HG02571 (cell line): ENCODE measurements around the gene PTPRK.
"Not testable (repeated sequence)": the region's sequence is repeated elsewhere in the genome, so short reads cannot be mapped to it uniquely, and the experiment has no call there.

ENCODE experiments used
- ATAC-seq: cut with Tn5 transposase; IDR thresholded peaks from one replicate; pipeline ENCODE4 v1.9.1; 2021; ENCODE audit warnings: mild to moderate bottlenecking, moderate library complexity; ENCODE audit not compliant: unreplicated experiment

Gene PTPRK

DNA sequence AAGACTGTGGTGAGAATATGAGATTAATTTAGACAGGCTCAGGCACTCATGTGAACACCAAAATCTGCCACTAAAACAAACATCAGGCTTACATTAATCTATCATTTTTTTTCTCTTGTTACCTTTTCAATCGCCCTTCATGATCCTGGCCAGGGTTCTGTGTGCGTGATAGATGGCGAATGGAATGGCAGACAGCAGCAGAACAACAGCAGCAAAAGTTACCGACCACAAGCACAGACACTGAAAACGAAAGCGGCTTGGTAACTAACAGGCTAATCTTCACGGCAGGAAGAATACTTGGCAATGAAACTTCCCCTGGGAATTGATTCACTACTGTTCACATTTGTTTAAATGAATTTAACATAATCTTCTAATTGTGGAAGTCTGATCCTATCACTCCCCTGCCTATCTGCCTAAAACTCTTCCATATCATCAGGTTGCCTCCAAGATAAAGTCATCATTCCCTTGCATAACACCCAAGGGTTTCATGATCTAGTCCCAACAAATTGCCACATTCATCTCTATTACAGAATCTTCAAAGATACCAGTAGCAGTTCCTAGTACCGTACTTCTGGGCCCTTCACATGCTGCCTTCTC lies 28.7 kb downstream of the PTPRK start:
- no peak for ATAC-seq

DNA sequence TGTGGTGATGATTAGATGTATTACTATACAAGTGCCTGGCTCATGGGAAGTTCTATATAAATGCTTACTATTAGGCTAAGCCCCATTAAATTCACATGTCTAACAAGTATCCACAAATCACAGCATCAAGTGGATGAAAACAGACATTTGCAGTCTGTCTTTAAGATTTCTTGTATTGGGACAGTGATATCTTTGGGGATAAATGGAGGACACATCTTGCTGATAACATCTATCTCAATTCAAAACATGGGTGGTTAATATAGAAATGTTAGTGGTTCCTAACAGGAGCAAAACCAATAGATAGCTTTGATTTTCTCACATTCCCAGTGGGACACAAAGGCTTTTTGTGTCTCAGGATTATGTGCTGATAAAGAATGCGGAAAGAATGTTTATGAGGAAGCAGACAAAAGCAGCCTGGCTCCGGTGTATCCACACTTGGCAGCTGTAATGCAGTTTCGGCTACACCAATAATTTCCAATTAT lies 29.3 kb downstream of the PTPRK start:
- no peak for ATAC-seq

DNA sequence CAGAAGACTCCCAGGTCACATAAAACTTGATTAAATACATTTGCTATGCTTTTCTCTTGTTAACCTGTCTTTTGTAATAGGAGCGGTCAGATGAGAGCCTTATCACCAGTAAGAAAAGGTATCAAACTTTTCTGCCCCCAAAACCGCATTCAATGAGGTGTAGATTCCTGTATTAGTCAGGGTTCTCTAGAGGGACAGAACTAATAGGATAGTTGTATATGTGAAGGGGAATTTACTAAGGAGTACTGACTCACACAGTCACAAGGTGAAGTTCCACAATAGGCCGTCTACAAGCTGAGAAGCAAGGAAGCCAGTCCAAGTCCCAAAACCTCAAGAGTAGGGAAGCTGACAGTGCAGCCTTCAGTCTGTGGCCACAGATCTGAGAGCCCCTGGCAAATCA lies 32.7 kb downstream of the PTPRK start:
- ATAC-seq: no peak

DNA sequence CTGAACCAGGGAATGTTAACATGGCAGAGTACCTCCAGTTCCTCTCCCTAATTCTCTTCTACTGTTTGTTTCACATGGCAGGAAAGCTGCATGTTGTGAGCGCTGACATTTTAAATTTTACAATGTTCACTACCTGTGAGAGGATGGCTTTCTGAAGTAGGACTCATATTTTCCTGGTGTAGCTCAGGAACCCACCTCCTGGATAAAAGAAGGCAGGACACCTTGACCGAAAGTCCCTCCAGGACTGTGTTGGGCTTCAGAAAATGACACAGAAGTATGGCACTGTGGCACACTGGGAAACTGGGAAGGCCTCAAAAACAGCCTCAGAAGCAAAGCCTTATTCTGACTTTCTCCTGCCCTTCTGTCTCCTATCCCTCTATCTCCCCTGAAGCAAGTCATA lies 33.3 kb downstream of the PTPRK start:
- ATAC-seq: no peak

DNA sequence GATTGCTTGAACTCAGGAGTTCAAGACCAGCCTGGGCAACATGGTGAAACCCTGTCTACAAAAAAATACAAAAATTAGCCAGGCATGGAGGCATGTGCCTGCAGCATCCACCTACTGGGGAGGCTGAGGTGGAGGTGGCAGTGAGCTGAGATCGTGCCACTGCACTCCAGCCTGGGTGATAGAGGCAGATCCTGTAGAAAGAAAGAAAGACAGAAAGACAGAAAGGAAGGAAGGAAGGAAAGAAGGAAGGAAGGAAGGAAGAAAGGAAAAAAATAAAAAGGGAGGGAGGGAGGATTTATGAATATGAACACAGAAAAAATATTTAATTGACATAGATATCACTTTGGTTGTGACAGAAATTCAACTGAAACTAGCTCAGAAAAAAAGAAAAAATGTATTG lies 33.8 kb downstream of the PTPRK start:
- not testable (repeated sequence) for ATAC-seq

DNA sequence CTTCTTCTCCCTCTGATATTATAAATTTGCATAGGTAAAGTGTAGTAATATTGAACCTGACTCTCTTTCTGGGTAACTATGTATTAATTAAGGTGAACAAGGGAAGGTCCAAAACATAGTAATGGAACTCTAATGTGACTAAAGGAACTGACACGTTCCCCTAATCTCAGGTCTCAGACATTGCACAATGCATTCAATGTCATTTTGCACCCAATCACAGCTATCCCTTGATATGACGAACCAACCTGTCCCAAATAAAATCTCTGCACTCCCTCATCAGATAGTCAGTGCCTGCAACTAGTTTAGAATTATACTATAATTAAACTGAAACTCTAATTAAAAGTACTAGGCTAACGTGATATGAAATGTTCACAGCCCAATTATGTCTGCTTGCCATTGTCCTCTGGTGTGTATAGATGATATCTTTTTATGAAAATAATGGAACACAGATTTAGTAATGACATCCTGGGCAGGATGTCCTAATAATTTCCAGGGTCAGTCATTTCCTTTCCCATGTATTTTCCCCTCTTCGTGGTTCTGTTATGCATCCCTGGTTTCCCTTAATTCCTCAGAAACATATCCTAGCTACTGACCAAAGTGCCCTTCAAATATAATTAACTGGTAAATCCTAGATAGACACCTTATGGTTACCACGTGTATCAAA lies 36.8 kb downstream of the PTPRK start:
- ATAC-seq: no peak

DNA sequence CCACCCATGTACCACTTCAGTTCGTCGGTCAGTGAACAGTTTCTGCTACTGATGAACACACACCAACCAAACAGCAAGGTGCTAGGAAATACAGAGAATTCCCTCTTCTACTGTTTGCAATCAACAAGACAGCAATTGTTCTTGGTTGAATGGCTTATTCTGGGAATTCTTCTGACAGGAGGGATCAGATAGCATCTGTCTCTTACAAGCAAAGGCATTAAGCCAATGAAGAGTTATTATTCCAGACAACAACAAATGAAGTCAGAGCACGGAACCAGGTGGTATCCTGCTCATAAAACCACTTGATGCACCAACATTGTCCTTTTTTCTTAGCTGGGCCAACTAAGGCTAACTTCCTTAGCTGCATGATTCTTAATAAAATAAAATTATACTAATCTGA lies 37.8 kb downstream of the PTPRK start:
- no peak for ATAC-seq

DNA sequence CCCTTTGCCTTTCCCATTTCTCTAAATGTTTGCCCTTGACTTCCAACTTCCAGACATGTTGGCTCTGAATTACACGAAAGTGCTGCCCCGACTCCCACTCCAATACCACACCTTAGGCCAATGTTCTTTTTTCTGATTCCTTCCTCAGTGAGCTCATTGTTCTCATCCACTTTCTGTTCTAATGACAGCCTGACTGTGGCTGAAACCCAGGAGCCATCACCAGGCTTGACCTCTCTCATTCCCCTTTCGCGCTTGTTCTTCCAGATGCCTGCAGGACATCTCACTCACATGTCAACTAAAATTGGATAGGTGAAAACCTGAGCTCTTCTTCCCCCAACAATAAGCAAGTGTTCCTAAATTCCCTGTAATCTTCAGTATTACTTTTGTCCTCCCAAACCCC lies 40.4 kb downstream of the PTPRK start:
- ATAC-seq: no peak

DNA sequence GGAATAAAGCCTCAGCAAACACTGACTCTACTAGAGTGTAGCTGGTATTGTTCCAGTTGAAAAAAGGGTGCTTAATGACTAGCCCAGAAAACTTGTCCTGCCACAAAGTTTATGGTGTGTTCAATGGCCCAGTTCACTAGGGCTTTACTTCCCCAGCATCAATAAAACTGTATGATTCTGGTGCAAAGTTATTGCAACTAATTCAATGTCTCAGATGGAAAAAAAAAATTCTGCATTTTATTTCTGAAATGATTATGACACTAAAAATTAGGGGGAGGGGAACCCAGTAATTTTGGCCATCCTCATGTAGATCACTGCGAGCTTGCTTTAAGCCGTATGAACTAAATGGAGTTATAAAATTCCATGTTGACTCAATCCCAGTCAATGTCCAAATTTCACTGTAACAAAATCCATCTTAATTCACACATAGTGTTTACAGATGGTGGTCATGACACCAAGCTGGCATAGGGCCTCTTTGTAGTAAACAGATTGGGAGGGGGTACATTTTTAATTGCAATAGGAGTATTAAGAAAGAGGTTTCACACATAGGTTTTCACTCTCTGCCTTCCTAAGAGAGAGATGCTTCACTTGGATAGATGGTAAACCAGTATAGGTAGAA lies 41.2 kb downstream of the PTPRK start:
- no peak for ATAC-seq

DNA sequence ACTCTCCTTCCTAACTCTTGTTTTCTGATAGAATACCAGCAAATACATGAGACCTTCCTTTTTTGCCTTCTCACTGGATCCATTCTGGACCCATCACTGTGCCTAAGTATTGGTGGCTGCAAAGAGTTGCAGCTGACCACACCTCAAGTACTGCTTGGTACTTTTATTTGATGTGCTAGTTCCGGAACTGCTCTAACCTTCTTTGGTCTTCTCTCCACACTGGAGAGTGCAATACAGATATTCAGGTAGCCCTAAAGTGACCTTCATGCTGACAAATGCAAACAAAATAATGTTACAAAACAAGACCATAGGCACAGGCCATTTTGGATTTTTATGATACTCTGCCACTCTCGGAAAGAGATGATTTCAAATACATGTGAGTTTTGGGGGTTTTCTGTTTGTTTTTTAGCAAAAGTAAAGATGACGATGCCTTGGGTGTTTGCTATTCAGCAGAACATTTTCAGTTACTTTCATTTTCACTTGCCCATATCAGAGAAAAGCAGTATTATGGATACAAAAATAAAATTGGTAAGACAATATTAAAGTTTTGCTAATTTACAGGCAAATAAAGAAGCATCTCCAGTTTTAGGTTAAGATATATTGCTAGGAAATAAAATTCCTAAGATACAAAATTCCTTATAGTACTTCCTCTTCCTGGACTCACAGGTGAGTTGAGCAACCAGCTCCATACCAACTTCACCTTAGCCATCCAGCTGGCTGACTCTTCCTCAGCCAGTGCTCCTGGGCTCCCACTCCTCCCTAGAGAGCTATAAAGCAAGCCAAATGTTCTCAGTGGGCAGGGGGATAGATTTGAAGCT lies 42.0 kb downstream of the PTPRK start:
- ATAC-seq: no peak

DNA sequence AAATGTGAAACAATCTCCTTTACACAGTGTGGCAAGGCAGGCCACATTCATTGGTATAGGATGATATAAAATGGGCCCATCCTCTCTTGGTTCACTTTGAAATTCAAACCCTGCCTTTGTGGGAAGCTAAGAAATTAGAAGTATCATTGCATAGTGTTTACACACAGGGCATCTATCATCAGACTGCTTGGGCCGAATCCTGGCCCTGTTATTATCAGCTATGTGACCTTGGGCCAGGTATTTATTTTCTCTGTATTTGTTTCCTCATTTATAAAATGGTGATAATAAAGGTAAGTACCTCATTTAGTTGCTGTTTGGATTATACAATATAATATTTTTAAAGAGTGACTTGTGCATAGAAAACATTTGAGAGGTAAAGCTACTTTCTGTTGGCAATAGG lies 45.5 kb downstream of the PTPRK start:
- no peak for ATAC-seq

DNA sequence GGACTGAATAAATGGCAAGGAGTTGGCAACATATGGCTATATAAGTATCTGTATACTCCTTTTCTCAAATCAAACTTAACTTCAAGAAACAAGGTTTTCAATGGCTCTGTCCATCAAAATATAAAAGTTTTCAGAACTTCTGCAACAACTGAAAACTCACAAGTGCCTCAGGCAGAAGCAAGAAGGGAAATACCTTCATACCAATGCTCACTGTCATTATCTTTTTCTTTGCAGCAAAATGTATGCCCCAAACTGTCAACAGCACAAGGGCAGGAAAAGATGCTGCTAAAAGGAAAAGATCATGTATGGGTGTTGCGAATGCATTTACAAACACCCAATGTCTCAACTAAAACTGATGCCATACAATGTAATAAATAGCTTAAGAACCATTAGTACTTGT lies 45.9 kb downstream of the PTPRK start:
- ATAC-seq: no peak

DNA sequence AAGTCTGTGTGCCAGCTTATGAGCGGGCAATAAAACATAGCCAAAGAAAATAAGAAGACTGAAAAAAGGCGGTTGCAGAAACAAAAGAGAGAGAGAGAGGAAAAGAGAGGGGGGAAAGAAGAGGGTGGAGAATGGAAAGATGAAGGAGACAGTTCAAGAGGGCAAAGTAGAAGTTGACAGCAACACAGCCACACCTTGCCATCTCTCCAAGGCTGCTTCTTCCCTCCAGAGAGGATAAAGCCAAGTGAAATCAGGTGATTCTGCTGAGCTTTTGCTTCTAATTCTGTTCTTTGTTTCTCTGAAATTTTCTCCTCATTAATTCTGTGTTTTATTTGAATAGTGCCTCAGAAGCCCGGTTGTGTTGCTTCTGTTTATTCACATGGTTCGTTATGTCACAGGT lies 48.5 kb downstream of the PTPRK start:
- ATAC-seq: no peak

DNA sequence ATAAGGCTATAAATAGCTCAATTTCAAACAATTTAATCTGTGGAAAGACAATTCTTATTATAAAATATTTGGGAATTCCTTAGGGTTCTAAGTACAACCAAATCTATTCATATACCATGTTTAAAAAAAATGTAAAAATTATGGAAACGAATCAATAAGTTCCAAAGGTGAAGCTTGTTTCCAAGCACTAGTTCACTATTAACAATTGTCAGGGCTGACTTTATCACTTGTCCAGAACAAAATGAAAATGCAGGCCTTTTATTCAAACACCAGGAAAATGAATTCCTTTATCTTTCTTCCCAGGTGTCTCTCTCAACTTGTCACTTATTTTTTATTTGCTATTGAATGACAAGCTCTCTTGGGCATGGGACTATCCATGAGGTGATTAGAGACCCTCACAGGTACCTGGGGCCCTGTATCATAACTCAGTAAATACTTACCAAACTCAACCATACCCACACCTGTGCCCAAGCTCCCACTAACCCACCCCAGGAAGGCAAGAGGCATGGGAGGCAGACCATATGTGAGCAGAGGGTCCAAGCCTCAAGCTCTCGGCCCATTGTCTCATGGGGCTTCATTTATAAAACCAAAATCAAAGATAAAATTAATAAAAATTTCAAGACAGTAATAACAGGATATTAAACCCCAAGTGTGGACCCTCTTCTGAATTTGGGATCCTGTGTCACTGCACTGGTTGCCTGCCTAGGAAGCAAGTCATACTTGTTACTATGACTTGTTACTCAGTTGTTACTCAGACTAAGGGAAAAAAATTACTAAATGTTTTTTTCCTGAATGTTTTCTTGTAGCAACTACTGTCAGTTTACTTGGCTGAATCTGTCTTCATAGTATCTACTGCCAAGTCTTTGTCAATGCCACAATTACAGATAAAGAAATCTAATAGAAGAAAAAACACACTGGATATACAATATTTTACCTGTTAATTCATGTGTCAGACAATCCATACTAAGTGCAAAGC lies 54.7 kb downstream of the PTPRK start:
- no peak for ATAC-seq

DNA sequence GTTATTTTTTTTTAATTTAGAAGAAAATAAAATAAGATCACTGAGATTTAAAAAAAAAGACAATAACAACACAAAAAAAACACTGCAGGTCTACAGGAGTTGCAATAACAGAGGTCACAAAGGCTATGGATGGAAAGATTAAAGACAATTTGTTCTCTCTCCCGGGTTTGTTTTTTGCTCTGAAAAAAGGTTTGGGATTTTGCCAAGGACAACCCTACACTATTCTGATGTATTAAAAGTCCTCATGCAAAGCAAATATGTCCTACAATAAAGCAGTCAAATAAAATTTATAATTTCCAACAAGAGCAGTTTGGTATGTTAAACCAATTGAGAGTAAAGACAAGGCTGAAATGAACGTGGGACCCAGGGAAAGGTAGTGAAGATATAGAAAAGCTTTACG lies 55.6 kb downstream of the PTPRK start:
- ATAC-seq: no peak

DNA sequence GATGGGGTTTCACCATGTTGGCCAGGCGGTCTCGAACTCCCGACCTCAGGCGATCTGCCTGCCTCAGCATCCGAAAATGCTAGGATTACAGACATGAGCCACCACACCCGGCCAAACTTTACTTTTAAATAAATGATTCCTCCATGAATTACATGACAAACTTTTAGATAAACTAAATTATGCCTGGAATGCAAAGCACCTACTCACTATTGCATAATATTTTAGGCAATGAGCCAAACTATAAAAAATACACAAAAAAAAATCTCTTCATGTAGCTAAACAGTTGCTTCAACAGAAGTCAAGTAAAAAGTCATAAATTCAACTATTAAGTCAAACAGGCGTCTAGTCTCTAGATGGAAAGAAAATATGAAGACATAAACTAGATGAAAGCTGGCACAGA lies 56.5 kb downstream of the PTPRK start:
- ATAC-seq: no peak

DNA sequence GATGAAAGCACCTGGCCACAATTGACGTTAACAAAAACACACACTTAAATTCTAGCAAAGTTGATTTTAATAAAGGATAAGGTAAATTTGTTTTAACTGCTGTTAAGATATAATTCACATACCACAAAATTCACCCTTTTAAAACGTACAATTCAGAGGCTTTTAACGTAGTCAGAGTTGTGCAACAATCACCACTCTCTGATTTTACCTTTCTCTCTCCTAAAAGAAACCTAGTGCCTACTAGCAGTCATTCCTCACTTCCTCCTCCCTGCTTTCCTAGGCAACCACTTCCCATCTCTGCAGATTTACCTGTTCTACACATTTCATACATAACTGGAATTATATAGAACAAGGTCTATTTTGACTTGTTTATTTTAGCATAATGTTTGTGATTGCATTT lies 58.9 kb downstream of the PTPRK start:
- ATAC-seq: no peak

DNA sequence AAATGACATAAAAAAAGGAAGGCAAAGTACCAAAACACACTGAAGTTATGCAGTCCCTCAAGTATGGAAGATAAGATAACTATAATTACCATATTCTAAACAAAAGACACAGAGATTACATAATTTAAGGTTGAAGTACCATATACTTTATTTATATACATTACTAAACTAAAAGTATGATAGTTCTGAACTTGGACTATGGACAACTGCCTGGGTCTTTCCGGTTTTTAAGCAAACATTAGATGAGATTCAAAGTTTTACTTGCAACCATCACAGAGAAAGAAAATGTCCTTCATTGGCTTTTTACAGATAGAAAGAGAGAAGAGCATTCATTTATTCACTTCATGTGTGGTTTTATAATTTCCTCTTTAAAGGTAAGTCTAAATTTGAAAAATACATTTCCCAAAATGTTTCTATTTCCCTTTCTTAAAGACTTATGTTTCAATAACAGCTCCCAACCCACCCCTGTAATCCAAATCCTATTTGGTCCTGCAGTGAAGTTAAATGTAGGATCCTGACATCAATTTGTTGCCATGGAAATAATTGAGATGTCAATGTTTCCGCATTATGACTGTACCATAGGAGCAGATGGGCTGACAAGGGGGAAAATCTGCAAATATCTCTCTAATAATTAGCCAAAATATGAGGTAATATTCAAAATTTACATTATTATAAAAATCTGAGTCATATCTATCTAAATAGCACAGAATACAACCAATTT lies 63.7 kb downstream of the PTPRK start:
- no peak for ATAC-seq

DNA sequence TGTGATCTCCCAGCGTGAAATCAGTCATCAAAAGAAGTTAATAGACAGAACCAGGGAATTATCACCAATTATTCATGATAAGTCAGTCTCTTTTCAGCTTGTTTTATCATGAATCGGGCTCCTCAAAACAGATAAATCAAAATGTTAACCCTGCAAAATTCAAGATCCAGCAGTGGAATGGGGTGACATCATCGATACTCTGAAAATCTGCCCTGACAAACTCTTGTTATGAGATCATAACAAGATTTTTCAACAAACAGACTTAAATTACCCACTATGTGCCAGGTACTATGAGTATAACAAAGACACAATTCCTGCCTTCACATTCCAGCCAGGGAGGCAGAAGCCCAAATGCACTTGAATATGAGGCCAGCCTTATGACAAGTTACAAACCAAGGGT lies 64.4 kb downstream of the PTPRK start:
- ATAC-seq: no peak

DNA sequence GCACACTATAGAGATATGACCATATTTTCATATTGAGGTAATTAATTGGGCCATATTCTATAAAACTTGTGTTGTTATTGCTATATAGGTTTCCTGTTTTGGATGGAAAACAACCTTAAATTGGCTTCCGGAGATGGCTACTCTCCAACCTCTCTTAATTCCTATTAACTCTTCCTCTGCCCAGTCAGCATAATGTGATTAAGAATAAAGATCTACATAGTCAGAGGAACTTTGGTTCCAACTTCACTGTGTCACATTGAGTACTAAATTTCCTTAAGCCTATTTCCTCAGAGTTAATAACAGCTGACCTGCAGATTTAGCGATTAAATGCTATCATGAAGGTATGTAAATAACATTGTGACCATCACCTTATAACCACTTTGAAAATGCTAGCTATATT lies 67.7 kb downstream of the PTPRK start:
- ATAC-seq: no peak
